Lower leg skin (tissue), 3 donors: Measurements from ENCODE around the gene ID4.

Source experiments
- CTCF ChIP-seq, 3 donors: fragments of 450-650 bp; IDR thresholded peaks; one replicate each; pipeline ENCODE4 v1.5.1; 2016; ENCODE audit warnings: antibody characterized with exemption in 3 of 3, mild to moderate bottlenecking in 3 of 3, moderate library complexity in 2 of 3
- POLR2A ChIP-seq, 2 donors: fragments of 450-650 bp; IDR thresholded peaks; one replicate each; pipeline ENCODE4 v1.6.1; 2016 to 2017; ENCODE audit warnings: antibody characterized with exemption in 2 of 2, mild to moderate bottlenecking in 1 of 2, moderate library complexity in 1 of 2

DNA sequence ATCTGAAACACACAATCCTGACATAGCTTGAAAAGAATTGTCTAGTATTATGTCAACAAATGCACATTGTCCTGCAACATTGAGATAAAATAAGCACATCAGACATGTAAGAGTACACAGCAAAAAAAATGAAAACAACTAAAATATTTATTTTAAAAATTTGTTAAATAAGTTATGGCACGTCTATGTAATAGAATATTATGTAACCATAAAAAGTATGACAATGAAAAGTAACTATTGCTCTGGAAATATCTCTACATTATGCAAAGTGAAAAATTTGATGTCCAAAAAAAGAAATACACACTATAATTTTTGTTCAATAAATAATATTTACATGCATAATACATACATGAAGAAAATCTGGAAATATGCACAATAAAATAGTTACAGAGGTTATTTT, 9.3 kb upstream of the ID4 start:
- no peak for TF ChIP-seq CTCF (IDR thresholded peaks at IDR 0.05)
- no peak for TF ChIP-seq POLR2A (IDR thresholded peaks at IDR 0.05)
